Measurements from ENCODE around the gene TSNAXIP1.

Gene TSNAXIP1

GRCh38 chr16:67775273-67775672 lies 31.4 kb upstream of the TSNAXIP1 start:
- no peak for TF ChIP-seq CTCF (IDR thresholded peaks at IDR 0.05; ENCODE audit: insufficient read depth, low read length, poor library complexity, severe bottlenecking)
- no peak for TF ChIP-seq EZH2phosphoT487 (conservative IDR thresholded peaks at IDR 0.05; ENCODE audit: low read length)
- Histone ChIP-seq H4K20me1 (ENCODE audit: low read depth, low read length) (no peaks in the 10 kb centered on the region), H3K4me3 (ENCODE audit: insufficient read depth, low read length, poor library complexity, severe bottlenecking) (no peak overlapping the region), H3K36me3 (ENCODE audit: low read length) (no peaks in the 10 kb centered on the region), H3K9me3 (ENCODE audit: insufficient read depth, low read length) (no peaks in the 10 kb centered on the region), H2AFZ (ENCODE audit: low read depth, low read length, severe bottlenecking) (no peak overlapping the region), H3K9ac (ENCODE audit: low read length) (no peak overlapping the region), H3F3A (ENCODE audit: insufficient read depth) (no peaks in the 10 kb centered on the region), H3K4me2 (ENCODE audit: low read depth, low read length, poor library complexity, severe bottlenecking) (no peak overlapping the region), H3K79me2 (ENCODE audit: insufficient read depth, low read length) (no peaks in the 10 kb centered on the region), H3K27me3 (ENCODE audit: low read length) (no peaks in the 10 kb centered on the region), H3K9me2 (replicated peaks; ENCODE audit: insufficient read depth, low read length) (no peaks in the 10 kb centered on the region), H3K27ac (ENCODE audit: low read depth, low read length) (no peak overlapping the region)

- no peak overlapping the region for H3K27ac ChIP-seq (ENCODE audit: low read depth, low read length)
- TF ChIP-seq CTCF (IDR thresholded peaks at IDR 0.05; ENCODE audit: insufficient read depth, low read length, poor library complexity, severe bottlenecking) (no peak), EZH2phosphoT487 (conservative IDR thresholded peaks at IDR 0.05; ENCODE audit: low read length) (no peak)
- no peak overlapping the region for H2AFZ ChIP-seq (ENCODE audit: low read depth, low read length, severe bottlenecking)
- H3K9me3 ChIP-seq (ENCODE audit: insufficient read depth, low read length) = no peaks in the 10 kb centered on the region
- no peaks in the 10 kb centered on the region for H3K27me3 ChIP-seq (ENCODE audit: low read length)
- no peak overlapping the region for H3K4me2 ChIP-seq (ENCODE audit: low read depth, low read length, poor library complexity, severe bottlenecking)
- H3K9ac ChIP-seq (ENCODE audit: low read length) = no peak overlapping the region
- H3K79me2 ChIP-seq (ENCODE audit: insufficient read depth, low read length) = no peaks in the 10 kb centered on the region
- no peaks in the 10 kb centered on the region for H4K20me1 ChIP-seq (ENCODE audit: low read depth, low read length)
- H3K9me2 ChIP-seq (replicated peaks; ENCODE audit: insufficient read depth, low read length) = no peaks in the 10 kb centered on the region
- H3F3A ChIP-seq (ENCODE audit: insufficient read depth) = no peaks in the 10 kb centered on the region
- H3K4me3 ChIP-seq (ENCODE audit: insufficient read depth, low read length, poor library complexity, severe bottlenecking) = no peak overlapping the region
- H3K36me3 ChIP-seq (ENCODE audit: low read length) = no peaks in the 10 kb centered on the region
Observed at GRCh38 chr16:67779256-67780014, 27.3 kb upstream of the TSNAXIP1 start.

GRCh38 chr16:67780847-67781564 lies 25.7 kb upstream of the TSNAXIP1 start:
- Histone ChIP-seq H3F3A (ENCODE audit: insufficient read depth) (no peaks in the 10 kb centered on the region), H3K27me3 (ENCODE audit: low read length) (no peaks in the 10 kb centered on the region), H3K4me3 (ENCODE audit: insufficient read depth, low read length, poor library complexity, severe bottlenecking) (no peak overlapping the region), H3K79me2 (ENCODE audit: insufficient read depth, low read length) (no peaks in the 10 kb centered on the region), H4K20me1 (ENCODE audit: low read depth, low read length) (no peaks in the 10 kb centered on the region), H3K9me2 (replicated peaks; ENCODE audit: insufficient read depth, low read length) (no peaks in the 10 kb centered on the region), H3K9me3 (ENCODE audit: insufficient read depth, low read length) (no peaks in the 10 kb centered on the region), H2AFZ (ENCODE audit: low read depth, low read length, severe bottlenecking) (no peak overlapping the region), H3K9ac (ENCODE audit: low read length) (no peak overlapping the region), H3K27ac (ENCODE audit: low read depth, low read length) (no peak overlapping the region), H3K36me3 (ENCODE audit: low read length) (no peaks in the 10 kb centered on the region), H3K4me2 (ENCODE audit: low read depth, low read length, poor library complexity, severe bottlenecking) (no peak overlapping the region)
- no peak for TF ChIP-seq CTCF (IDR thresholded peaks at IDR 0.05; ENCODE audit: insufficient read depth, low read length, poor library complexity, severe bottlenecking)
- TF ChIP-seq EZH2phosphoT487 (conservative IDR thresholded peaks at IDR 0.05; ENCODE audit: low read length) = no peak
